Measurements from ENCODE around the gene DAGLA.

DNA sequence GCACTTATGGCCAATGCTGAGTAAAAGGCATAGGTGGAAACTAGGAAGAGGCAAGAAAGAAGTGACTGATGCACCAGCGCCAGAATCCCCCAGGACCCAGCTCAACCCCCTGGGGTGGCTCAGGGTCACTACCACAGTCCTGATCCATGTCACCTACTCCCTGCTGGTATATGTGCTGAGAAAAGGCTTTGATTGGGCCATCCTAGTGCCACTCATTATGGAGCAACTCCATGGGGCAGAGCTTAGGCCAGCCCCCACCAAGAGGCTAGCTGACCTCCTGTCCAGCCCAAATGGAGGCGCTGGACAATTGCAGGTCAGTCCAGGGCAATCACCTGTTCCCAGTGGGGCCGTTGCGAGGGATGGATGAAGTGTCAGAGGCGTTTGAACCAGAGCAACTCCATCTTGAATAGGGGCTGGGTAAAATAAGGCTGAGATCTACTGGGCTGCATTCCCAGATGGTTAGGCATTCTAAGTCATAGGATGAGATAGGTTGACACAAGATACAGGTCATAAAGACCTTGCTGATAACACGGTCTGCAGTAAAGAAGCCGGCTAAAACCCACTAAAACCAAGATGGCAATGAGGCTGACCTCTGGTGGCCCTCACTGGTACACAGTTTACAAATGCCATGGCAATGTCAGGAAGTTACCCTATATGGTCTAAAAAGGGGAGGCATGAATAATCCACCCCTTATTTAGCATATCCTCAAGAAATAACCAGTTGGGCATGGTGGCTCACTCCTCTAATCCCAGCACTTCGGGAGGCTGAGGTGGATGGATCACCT is 20.6 kb upstream of the DAGLA start:
- TF ChIP-seq, protein P1, sequence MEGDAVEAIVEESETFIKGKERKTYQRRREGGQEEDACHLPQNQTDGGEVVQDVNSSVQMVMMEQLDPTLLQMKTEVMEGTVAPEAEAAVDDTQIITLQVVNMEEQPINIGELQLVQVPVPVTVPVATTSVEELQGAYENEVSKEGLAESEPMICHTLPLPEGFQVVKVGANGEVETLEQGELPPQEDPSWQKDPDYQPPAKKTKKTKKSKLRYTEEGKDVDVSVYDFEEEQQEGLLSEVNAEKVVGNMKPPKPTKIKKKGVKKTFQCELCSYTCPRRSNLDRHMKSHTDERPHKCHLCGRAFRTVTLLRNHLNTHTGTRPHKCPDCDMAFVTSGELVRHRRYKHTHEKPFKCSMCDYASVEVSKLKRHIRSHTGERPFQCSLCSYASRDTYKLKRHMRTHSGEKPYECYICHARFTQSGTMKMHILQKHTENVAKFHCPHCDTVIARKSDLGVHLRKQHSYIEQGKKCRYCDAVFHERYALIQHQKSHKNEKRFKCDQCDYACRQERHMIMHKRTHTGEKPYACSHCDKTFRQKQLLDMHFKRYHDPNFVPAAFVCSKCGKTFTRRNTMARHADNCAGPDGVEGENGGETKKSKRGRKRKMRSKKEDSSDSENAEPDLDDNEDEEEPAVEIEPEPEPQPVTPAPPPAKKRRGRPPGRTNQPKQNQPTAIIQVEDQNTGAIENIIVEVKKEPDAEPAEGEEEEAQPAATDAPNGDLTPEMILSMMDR (IDR thresholded peaks at IDR 0.05): no peak
- TF ChIP-seq POLR2A (IDR thresholded peaks at IDR 0.05): no peak
